Lower leg skin (tissue), 4 donors: Measurements from ENCODE around the gene ZHX3. TPM values are rescaled to one million over a fixed set of nuclear protein-coding genes. Genes with fewer than 3 reads are reported as not detected.

Experiments
- DNase-seq, 2 donors: peaks; one replicate each; pipeline ENCODE4 v3.0.0-alpha.2; 2019; ENCODE audit warnings: low spot score in 2 of 2
- H3K4me3 ChIP-seq: fragments of 200-600 bp; sonication (generic); 2 replicates; pipeline ENCODE4 v1.5.1; 2017; ENCODE audit warnings: mild to moderate bottlenecking, low read depth; ENCODE audit not compliant: poor library complexity, severe bottlenecking
- CTCF ChIP-seq, 3 donors: fragments of 450-650 bp; IDR thresholded peaks; one replicate each; pipeline ENCODE4 v1.5.1; 2016; ENCODE audit warnings: antibody characterized with exemption in 3 of 3, mild to moderate bottlenecking in 3 of 3, moderate library complexity in 2 of 3
- POLR2A ChIP-seq, 2 donors: fragments of 450-650 bp; IDR thresholded peaks; one replicate each; pipeline ENCODE4 v1.6.1; 2016 to 2017; ENCODE audit warnings: antibody characterized with exemption in 2 of 2, mild to moderate bottlenecking in 1 of 2, moderate library complexity in 1 of 2
- WGBS, 2 donors: methylation state at CpG; one replicate each; pipeline ENCODE4 v1.1.5; 2018; 5-methylcytosine and 5-hydroxymethylcytosine counted together
- intact Hi-C: fragments of 100-400 bp; cut with DNase I; formaldehyde crosslinking; loops from one replicate; pipeline ENCODE4 v1.15.0; 2023; ENCODE audit warnings: low total_unique reads
- total RNA-seq, 4 donors: library from RNA; depleted of rRNA; stranded (reverse); fragments of >200 nt; gene quantifications; one replicate each; pipeline ENCODE4 v1.1.0, GENCODE V29; 2016

ZHX3 gene
- total RNA-seq, 4 donors from 2014 or later = 19.3 to 33.1 (median 25.5) TPM

DNA sequence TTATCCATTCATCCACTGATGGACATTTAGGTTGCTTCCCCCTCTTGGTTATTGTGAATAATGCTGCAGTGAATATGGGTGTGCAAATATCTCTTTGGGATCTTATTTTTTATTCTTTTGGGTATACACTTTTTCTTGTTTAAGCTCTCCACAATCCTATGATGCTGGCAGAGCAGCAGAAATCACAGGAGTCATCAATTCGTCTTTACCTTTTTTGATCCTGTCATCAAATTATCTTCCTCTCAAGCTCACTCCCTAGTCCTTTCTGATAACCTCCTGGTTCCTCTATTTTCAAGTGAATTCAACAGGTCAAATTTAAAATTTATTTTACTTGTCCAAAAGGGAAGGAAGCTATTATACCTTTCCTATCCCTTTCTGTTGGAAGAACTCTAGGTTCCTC lies 91.1 kb downstream of the ZHX3 start:
- no peak for DNase-seq
- TF ChIP-seq POLR2A (IDR thresholded peaks at IDR 0.05) = no peak
- no peak for TF ChIP-seq CTCF (IDR thresholded peaks at IDR 0.05)
- H3K4me3 ChIP-seq = no peak overlapping the region
- intact Hi-C loops = no loop called here
- 92 to 100% methylated on average over 1 of the region's 1 CpG for WGBS, 2 donors

GRCh38 chr20:41225091-41225490 lies 92.4 kb downstream of the ZHX3 start:
- 73 to 77% methylated on average over 1 of the region's 1 CpG for WGBS, 2 donors
- no peak overlapping the region for H3K4me3 ChIP-seq
- TF ChIP-seq CTCF (IDR thresholded peaks at IDR 0.05) (no peak), POLR2A (IDR thresholded peaks at IDR 0.05) (no peak)
- DNase-seq = no peak
- intact Hi-C loops = no loop called here

GRCh38 chr20:41224281-41224680 lies 93.2 kb downstream of the ZHX3 start:
- intact Hi-C loops = no loop called here
- H3K4me3 ChIP-seq = no peak overlapping the region
- no peak for DNase-seq
- 93% methylated on average over 1 of the region's 1 CpG for WGBS, 2 donors
- no peak for TF ChIP-seq POLR2A (IDR thresholded peaks at IDR 0.05)
- no peak for TF ChIP-seq CTCF (IDR thresholded peaks at IDR 0.05)

GRCh38 chr20:41223112-41223511 lies 94.4 kb downstream of the ZHX3 start:
- no peak overlapping the region for H3K4me3 ChIP-seq
- intact Hi-C loops = no loop called here
- DNase-seq = no peak
- TF ChIP-seq CTCF (IDR thresholded peaks at IDR 0.05) (no peak), POLR2A (IDR thresholded peaks at IDR 0.05) (no peak)

- DNase-seq = no peak
- intact Hi-C loops = no loop called here
- TF ChIP-seq POLR2A (IDR thresholded peaks at IDR 0.05) (no peak), CTCF (IDR thresholded peaks at IDR 0.05) (no peak)
These were observed 94.8 kb downstream of the ZHX3 start for GRCh38 chr20:41222703-41223102.

GRCh38 chr20:41222296-41222695 lies 95.2 kb downstream of the ZHX3 start:
- DNase-seq = no peak
- TF ChIP-seq CTCF (IDR thresholded peaks at IDR 0.05) (no peak), POLR2A (IDR thresholded peaks at IDR 0.05) (no peak)
- WGBS, 2 donors = 86 to 90% methylated on average over 1 of the region's 1 CpG
- H3K4me3 ChIP-seq = no peak overlapping the region
- intact Hi-C loops = no loop called here

More at GRCh38 chr20:41222703-41223102, 94.8 kb downstream of the ZHX3 start:
- H3K4me3 ChIP-seq = no peak overlapping the region
